ENCODE measurements around the gene CAPRIN1. TPM values are rescaled to one million over a fixed set of nuclear protein-coding genes. Genes with fewer than 3 reads are reported as not detected.

CAPRIN1 gene
- total and polyA plus RNA-seq, 2 donors (not counting 3 experiments of a cell fraction or from before 2014, with no cell fraction given): 138 to 279 TPM

DNA sequence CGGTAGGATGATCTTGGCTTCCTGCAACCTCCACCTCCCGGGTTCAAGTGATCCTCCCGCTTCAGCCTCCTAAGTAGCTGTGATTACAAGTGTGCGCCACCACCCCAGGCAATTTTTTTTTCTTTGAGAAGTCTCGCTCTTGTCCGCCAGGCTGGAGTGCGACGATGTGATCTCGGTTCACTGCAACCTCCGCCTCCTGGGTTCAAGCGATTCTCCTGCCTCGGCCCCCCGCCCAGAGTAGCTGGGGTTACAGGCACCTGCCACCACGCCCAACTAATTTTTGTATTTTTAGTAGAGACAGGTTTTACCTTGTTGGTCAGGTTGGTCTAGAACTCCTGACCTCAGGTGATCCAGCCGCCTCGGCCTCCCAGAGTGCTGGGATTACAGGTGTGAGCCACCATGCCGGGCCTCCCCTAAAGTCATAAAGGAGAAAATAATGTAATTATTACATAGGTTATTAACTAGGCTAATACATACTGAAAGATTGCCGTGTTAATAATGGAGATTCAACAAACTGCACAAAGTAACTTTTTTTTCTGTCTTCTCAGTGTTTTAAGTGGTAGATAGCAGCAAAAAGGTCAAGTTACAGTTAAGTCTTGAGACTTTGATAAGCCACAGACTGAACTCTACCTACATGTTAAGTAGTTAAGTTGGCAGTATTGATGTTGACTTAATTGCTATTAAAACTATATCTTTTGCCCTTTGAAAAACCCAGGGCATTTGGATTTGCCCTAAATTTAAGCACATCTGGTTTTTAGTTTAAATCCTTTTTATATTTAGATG is 3.9 kb downstream of the CAPRIN1 start:
- H3K9ac ChIP-seq (replicated peaks; ENCODE audit: extremely low read depth, insufficient read depth, low read length): no peak overlapping the region
- H3K4me2 ChIP-seq (ENCODE audit: insufficient read depth, low read length): peak overlapping the region; percentile 32
- H3K79me2 ChIP-seq (ENCODE audit: control insufficient read depth, insufficient read depth, low read length): peaks cover 83% of the 10 kb centered on the region
- no peak overlapping the region for H2AFZ ChIP-seq (ENCODE audit: low read depth, low read length)
- BruUV-seq (replicated peaks): no TSS peak
- DNase-seq (ENCODE audit: low read depth, low spot score): no peak
- no peaks in the 10 kb centered on the region for H3K9me1 ChIP-seq (replicated peaks; ENCODE audit: control insufficient read depth, extremely low read depth, insufficient read depth, low read length)
- no peaks in the 10 kb centered on the region for H3K27me3 ChIP-seq (ENCODE audit: control insufficient read depth in 2 of 2, insufficient read depth in 2 of 2, low read length in 2 of 2)
- H3K36me3 ChIP-seq (ENCODE audit: control insufficient read depth in 2 of 2, extremely low read depth in 1 of 2, insufficient read depth in 2 of 2, low read length in 2 of 2): peaks cover 0 to 8% of the 10 kb centered on the region in 2 experiments
- dilution Hi-C loops (cut with MboI; ENCODE audit: extremely low pct_ligation_motif_present, low sequenced_read_pairs) (no loop called here), intact Hi-C loops (cut with micrococcal nuclease) (no loop called here)
- H3K9me3 ChIP-seq (replicated peaks; ENCODE audit: control insufficient read depth, insufficient read depth, low read length): no peaks in the 10 kb centered on the region
- no peak overlapping the region for H3K27ac ChIP-seq (ENCODE audit: insufficient read depth, low read depth, low read length)
- peaks cover 46% of the 10 kb centered on the region for H3K4me1 ChIP-seq (ENCODE audit: control insufficient read depth, extremely low read depth, insufficient read depth, low read length)
- TF ChIP-seq EZH2 (IDR thresholded peaks at IDR 0.05; ENCODE audit: borderline replicate concordance, low read depth, low read length, severe bottlenecking) (no peak), JUN (IDR thresholded peaks at IDR 0.05; ENCODE audit: borderline replicate concordance, insufficient read depth, insufficient read length, low read depth) (no peak), FOS (IDR thresholded peaks at IDR 0.05; ENCODE audit: borderline replicate concordance, insufficient read depth, low read length) (no peak), GATA2 (IDR thresholded peaks at IDR 0.05; ENCODE audit: insufficient read depth, insufficient read length, low read depth, low read length) (no peak), POLR2A (IDR thresholded peaks at IDR 0.05; ENCODE audit: low read depth, low read length) (no peak), POLR2AphosphoS5 (IDR thresholded peaks at IDR 0.05; ENCODE audit: insufficient read depth, low read depth, low read length) (no peak), MYC (IDR thresholded peaks at IDR 0.05; ENCODE audit: low read depth, low read length) (no peak)
- TF ChIP-seq, protein P1, sequence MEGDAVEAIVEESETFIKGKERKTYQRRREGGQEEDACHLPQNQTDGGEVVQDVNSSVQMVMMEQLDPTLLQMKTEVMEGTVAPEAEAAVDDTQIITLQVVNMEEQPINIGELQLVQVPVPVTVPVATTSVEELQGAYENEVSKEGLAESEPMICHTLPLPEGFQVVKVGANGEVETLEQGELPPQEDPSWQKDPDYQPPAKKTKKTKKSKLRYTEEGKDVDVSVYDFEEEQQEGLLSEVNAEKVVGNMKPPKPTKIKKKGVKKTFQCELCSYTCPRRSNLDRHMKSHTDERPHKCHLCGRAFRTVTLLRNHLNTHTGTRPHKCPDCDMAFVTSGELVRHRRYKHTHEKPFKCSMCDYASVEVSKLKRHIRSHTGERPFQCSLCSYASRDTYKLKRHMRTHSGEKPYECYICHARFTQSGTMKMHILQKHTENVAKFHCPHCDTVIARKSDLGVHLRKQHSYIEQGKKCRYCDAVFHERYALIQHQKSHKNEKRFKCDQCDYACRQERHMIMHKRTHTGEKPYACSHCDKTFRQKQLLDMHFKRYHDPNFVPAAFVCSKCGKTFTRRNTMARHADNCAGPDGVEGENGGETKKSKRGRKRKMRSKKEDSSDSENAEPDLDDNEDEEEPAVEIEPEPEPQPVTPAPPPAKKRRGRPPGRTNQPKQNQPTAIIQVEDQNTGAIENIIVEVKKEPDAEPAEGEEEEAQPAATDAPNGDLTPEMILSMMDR (IDR thresholded peaks at IDR 0.05; ENCODE audit: extremely low read depth in 1 of 2, insufficient read depth in 1 of 2, low read depth in 1 of 2, low read length in 2 of 2): no peak
- TF ChIP-seq, protein P2, sequence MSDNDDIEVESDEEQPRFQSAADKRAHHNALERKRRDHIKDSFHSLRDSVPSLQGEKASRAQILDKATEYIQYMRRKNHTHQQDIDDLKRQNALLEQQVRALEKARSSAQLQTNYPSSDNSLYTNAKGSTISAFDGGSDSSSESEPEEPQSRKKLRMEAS (IDR thresholded peaks at IDR 0.05; ENCODE audit: insufficient read depth, insufficient read length): no peak
- ChIA-PET POLR2A (no interaction called here), CTCF (interaction anchor here (1.7 to 2.2 kb wide), 2 partner anchors 13 to 20 kb away, joined by 4 to 5 read pairs; no protein-coding TSS in a partner anchor)
- peaks cover 20% of the 10 kb centered on the region for H4K20me1 ChIP-seq (replicated peaks; ENCODE audit: control insufficient read depth, extremely low read depth, insufficient read depth, low read length)
- peak overlapping the region in 1 of 3 experiments; percentile 25 for H3K4me3 ChIP-seq (replicated peaks in 1 of 3; ENCODE audit: insufficient read depth in 1 of 3, low read depth in 1 of 3, low read length in 3 of 3)
- no peak for FAIRE-seq
